DLD1 (cell line): ENCODE data around the gene HLA-DQA2.
"Not testable (repeated sequence)": the region's sequence is repeated elsewhere in the genome, so short reads cannot be mapped to it uniquely, and the experiment has no call there.

Experiments used
- in situ Hi-C: cut with HindIII; loops from 2 replicates; pipeline ENCODE4 v1.10.0; 2017; ENCODE audit warnings: low sequenced_read_pairs

The HLA-DQA2 gene

DNA sequence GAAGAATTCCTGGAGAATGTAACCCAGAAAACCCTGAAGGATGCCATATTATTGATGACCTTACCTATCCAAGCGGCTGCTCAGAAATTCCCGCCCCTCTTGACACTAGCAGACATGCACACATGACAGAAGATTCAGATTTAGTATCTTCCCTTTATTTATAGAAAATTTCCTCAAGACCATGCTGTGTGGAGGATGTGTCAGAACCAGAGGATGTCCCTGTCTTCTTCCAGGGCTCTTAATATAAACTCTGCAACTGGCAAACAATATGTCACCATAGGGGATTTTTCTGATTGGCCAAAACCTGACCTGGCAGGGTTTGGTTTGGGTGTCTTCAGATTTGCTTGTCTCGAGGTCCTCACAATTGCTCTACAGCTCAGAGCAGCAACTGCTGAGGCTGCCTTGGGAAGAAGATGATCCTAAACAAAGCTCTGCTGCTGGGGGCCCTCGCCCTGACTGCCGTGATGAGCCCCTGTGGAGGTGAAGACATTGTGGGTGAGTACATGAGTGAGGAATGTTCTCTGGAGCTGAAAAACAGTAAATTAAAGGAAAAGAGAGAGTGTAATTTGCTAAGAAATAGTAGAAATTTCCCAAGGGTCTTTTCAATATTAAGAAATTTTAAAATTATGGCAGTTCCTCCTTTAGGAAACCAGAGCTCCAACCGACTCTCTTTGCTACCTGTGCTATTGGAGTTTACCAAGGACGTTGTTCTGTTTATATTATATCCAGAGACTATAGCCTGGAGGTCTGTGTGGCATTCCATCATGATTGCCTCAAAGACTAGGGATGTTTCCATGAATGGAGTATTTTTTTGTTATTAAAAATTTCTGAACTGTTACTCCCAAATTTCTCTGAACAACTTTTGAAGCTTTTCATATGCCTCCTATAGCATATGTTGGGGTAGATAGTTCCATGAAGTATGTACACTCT, at the start of gene HLA-DQA2:
Gene HLA-DQA2, plus strand, starts transcription at position 361 of the 930 bp plus-strand sequence. Its CDS starts 53 bp downstream, at position 414.
- in situ Hi-C loops: no loop called here

DNA sequence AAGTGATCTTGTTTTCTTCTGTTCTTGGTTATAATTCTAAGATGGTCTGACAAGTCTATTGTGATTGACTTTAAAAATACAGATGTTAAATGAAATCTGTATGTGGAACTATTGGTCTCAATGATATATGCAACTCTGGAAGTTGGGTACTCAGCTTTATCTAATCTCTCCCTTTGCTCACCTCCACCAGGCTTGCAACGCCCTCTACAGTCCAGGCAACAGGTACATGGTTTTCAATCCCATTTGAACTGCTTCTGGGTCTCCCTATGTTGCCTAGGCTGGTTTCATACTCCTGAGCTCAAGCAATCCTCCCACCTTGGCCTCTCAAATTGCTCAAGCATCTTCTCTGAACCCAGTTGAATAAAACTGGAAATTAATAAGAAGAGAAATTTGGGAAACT, 49.2 kb upstream of the HLA-DQA2 start:
- in situ Hi-C loops: no loop called here

GRCh38 chr6:32697031-32697430, 44.2 kb upstream of the HLA-DQA2 start:
- in situ Hi-C loops: no loop called here

- in situ Hi-C loops: no loop called here
Observed at GRCh38 chr6:32700391-32701040, 40.7 kb upstream of the HLA-DQA2 start.

- in situ Hi-C loops: no loop called here
Observed at GRCh38 chr6:32703347-32703746, 37.8 kb upstream of the HLA-DQA2 start.

- in situ Hi-C loops: not testable (repeated sequence)
Observed at GRCh38 chr6:32705164-32705563, 36.0 kb upstream of the HLA-DQA2 start.

GRCh38 chr6:32709625-32710024, 31.6 kb upstream of the HLA-DQA2 start:
- in situ Hi-C loops: no loop called here

- in situ Hi-C loops: no loop called here
Observed at GRCh38 chr6:32713241-32713640, 27.9 kb upstream of the HLA-DQA2 start.

DNA sequence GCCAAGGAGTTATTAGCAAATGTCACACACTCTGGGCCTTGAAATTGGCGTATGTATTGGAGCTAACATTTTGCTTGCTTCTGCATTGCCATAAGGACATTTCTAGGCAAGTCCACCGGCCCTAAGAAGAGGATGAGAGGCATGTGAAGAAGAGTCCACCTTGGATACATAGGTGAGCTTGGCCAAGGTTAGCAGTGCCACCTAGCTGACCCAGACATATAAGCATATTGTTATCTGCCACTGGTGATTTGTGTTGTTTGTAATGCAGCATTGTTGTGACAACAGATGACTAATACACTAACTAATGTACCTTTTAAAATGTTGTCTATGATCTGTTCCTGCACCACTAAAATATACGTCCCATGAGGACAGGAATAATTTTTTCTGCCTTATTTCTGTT, 24.8 kb upstream of the HLA-DQA2 start:
- in situ Hi-C loops: no loop called here

DNA sequence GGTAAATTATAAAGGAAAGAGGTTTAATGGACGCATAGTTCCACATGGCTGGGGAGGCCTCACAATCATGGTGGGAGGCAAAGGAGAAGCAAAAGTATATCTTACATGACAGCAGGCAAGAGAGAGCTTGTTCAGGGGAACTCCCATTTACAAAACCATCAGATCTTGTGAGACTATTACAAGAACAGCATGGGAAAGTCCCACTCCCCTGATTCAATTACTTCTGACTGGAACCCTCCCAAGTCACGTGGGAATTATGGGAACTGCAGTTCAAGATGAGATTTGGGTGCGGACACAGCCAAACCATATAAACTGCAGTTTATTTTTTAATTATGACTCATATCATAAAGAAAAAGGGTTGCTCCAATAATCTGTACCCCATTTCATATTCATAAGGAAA, 22.3 kb upstream of the HLA-DQA2 start:
- in situ Hi-C loops: no loop called here

DNA sequence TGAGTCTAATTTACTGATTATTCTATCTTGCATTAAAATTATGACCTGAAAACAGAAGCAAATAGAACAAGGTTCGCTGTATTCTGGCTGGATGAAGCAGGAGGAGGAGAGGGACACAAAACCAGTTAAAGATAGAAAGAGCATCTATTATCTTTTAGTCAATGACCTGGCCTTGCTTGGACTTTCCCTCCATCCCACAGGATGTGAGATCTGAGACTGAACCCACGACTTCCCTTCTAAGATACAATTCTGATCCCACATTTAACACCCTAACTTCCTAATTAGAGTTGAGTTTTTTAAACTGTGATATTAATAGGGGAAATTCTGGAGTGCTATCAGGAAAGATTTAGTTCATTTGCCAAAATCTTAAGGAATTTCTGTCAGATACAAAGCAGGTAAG, 3.1 kb upstream of the HLA-DQA2 start:
- in situ Hi-C loops: no loop called here

DNA sequence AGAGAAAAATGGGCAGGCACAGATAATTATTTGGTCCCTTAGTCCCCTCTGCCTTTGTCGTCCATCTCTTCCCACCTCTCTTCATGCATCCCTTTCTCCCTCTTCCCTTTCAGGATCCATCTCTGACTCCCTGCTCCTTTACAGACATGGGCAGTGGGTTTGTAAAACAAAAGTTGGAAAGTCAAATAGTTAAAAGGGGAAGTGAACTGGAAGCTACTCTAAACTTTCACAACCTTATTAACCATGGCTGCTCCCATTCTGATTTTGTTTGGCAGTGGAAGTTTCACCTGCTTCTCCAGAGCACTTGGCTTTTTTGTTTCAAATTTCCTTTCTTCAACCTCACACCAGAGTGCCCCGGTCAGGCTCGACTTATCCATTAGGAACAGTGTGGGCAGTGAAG, 1.2 kb downstream of the HLA-DQA2 start:
- in situ Hi-C loops: no loop called here

DNA sequence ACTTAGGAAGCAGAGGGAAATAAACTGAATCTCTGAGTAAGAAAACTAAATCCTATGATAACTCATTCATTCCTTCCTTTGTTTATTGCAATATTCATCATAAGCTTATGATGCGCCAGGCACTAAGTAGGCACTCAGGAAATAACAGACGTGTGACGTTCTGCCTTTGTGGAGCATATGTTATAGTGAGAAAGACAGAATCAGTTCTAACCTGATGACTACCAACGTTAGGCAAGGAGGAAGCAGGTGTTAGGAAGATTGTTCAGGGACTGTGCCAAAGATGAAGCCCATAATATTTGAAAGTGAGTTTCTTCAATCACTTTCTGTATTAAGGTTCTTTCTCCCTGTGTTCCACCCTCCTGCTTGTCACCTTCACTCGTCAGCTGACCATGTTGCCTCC, 3.6 kb downstream of the HLA-DQA2 start:
- in situ Hi-C loops: no loop called here

DNA sequence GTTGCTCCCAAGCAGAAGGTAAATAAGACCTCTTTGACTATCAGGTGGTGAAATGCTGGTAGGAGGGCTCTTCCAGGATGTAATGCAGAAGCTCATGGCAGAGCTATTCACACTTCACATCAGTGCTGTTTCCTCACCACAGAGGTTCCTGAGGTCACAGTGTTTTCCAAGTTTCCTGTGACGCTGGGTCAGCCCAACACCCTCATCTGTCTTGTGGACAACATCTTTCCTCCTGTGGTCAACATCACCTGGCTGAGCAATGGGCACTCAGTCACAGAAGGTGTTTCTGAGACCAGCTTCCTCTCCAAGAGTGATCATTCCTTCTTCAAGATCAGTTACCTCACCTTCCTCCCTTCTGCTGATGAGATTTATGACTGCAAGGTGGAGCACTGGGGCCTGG, 4.5 kb downstream of the HLA-DQA2 start:
- in situ Hi-C loops: not testable (repeated sequence)

DNA sequence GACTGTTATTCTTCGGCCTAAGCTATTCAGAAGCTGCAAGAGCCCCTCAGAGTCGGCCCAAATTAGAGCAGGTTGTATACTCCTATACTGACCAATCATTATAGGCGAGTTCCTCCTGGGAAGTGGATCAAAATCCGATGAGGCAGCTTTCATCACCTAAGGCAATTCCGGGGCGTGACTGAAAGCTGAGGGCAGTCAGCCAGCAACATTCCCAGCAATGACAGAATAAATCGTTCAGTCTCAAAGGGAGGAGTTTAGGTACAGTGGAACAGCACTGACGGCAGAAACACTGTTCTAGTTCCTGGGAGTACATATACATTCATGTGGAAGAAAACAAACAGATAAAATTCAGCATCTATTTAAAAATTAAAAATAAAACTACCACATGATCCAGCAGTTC, 11.4 kb downstream of the HLA-DQA2 start:
- in situ Hi-C loops: no loop called here

GRCh38 chr6:32759669-32760068, 18.5 kb downstream of the HLA-DQA2 start:
- in situ Hi-C loops: loop anchor here (10.0 kb wide), 1 partner anchor 95 kb away; the partner anchor contains the start of gene HLA-DQB1

DNA sequence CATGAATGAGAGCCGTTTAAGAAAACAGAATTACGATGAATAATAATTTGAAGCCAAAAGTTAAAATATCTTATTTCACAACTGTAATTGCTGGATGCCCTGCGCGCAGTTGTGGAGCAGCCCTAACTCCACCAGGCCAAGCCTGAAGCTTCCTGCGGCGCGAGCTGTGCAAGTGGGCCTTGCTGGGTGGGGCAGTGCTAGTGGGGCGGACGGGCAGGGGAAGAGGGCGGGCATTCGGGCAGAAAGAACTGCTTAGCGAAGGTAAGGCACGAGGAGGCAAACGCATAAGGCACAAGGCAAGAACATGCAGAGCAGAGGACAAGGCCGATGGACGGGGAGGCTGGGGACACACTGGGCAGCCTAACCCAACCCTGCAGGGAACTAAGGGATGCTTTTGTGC, 19.9 kb downstream of the HLA-DQA2 start:
- in situ Hi-C loops: loop anchor here (10.0 kb wide), 1 partner anchor 96 kb away; the partner anchor contains the start of gene HLA-DQB1

- in situ Hi-C loops: loop anchor here (10.0 kb wide), 1 partner anchor 97 kb away; the partner anchor contains the start of gene HLA-DQB1
Observed at GRCh38 chr6:32761548-32761947, 20.4 kb downstream of the HLA-DQA2 start.

DNA sequence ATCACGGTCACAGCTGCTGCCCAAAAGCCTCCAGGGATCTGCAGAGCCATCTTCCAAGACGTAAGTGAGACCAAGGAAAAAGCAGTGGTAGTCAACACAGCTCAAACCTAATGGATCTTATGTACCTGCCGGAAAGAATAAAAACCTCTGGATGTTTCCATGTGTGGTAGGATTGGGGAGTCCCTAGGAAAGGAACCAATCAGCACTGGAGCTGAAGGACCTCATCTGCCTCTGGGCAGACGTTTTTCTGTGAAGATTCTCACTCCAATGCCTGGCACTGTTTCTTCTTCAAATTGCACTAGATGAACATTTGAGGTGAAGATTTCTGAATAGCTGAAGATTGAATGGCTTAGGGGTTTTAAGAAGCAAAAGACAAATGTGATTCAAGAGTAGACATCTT, 22.2 kb downstream of the HLA-DQA2 start, which contains the start of gene HLA-DQB2:
Gene HLA-DQB2, minus strand, starts transcription at position 112 of the 400 bp plus-strand sequence. Its CDS starts 62 bp downstream, at position 50.
- in situ Hi-C loops: loop anchor here (10.0 kb wide), 1 partner anchor 99 kb away; the partner anchor contains the start of gene HLA-DQB1

- in situ Hi-C loops: loop anchor here (10.0 kb wide), 1 partner anchor 99 kb away; the partner anchor contains the start of gene HLA-DQB1
Observed at GRCh38 chr6:32764048-32764447, 22.9 kb downstream of the HLA-DQA2 start.

DNA sequence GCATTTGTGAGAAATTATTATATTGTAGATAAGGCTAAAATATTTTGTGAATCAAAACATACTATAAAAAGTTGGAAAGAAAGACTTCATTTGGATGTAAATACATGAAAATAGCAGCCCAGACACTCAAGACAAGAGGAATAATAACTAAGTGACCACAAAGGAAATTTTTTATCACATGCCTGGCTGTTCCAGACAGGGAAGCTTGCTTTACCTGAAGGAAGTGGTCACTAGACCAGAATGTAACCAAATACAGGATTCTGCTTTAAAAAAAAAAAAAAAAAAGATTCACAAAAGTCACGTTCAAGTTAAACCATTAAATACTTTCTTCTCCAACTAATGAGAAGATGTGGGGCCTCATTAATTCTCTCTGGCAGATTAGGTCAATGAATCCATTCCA, 31.5 kb downstream of the HLA-DQA2 start:
- in situ Hi-C loops: no loop called here

DNA sequence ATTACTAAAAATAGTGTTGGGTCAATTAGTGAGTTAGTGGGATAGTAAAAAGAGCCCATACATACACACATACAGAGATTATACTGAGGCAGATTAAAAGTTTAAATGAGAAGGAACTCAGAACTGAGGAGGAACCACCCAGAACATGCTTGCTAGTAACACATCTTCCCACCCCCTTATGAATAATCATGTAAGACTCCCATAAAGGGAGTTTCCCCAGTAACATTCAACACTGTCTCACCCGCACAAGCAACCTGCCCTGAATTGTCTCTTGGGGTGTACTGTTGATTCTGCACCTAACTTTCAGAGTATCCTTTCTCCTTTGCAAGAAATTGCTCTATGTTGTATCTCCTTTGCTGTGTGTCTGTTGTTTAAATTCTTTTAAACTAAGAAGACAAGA, 33.2 kb downstream of the HLA-DQA2 start:
- in situ Hi-C loops: no loop called here
